ENCODE measurements around the gene OGFOD3. TPM values are rescaled to one million over a fixed set of nuclear protein-coding genes. Genes with fewer than 3 reads are reported as not detected.

OGFOD3 gene
- total and polyA plus RNA-seq, 7 donors = 6.0 to 28.2 (median 19.3) TPM

DNA sequence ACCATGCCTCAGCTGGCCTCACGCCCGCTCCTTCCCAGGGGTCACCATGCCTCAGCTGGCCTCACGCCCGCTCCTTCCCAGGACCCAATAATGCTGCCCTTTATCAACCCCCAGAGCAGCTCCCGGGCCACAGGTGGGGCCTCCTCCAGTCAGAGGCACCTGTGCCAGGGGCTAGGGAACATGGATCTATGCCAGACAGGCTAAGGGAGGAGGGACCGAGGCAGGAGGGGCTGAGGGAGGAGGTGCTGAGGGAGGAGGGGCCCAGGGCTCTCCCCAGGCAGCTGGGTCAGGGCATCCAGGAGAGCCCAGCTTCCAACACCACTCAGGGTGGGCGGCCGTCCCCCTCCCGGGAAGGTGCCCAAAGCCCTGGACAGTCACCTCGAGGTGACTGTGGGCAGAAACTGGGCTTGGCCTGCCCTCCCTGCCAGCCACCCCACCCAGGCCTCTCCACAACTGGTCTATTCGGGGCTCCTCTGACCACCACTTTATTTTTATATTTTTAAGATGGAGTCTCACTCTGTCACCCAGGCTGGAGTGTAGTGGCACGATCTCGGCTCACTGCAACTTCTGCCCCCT is 27.4 kb downstream of the OGFOD3 start:
- Histone ChIP-seq H3K4me3 (no peak overlapping the region), H3K27me3 (peaks cover 8 to 19% (median 8%) of the 10 kb centered on the region in 3 donors), H3K36me3 (peaks cover 0 to 32% (median 4%) of the 10 kb centered on the region in 4 donors), H3K4me1 (peaks cover 0 to 10% (median 7%) of the 10 kb centered on the region in 4 donors), H3K27ac (no peak overlapping the region), H3K9me3 (no peaks in the 10 kb centered on the region)
- TF ChIP-seq POLR2AphosphoS5 (IDR thresholded peaks at IDR 0.05) (no peak), POLR2A (IDR thresholded peaks at IDR 0.05) (no peak), EP300 (IDR thresholded peaks at IDR 0.05) (no peak)
- TF ChIP-seq, protein P1, sequence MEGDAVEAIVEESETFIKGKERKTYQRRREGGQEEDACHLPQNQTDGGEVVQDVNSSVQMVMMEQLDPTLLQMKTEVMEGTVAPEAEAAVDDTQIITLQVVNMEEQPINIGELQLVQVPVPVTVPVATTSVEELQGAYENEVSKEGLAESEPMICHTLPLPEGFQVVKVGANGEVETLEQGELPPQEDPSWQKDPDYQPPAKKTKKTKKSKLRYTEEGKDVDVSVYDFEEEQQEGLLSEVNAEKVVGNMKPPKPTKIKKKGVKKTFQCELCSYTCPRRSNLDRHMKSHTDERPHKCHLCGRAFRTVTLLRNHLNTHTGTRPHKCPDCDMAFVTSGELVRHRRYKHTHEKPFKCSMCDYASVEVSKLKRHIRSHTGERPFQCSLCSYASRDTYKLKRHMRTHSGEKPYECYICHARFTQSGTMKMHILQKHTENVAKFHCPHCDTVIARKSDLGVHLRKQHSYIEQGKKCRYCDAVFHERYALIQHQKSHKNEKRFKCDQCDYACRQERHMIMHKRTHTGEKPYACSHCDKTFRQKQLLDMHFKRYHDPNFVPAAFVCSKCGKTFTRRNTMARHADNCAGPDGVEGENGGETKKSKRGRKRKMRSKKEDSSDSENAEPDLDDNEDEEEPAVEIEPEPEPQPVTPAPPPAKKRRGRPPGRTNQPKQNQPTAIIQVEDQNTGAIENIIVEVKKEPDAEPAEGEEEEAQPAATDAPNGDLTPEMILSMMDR (IDR thresholded peaks at IDR 0.05) = no peak
- DNase-seq = no peak
- intact Hi-C loops (cut with DNase I) = no loop called here
- WGBS, 2 donors = 89 to 93% methylated on average over 13 of the region's 13 CpGs

- intact Hi-C loops (cut with DNase I) = no loop called here
- Histone ChIP-seq H3K27ac (no peak overlapping the region), H3K4me1 (peaks cover 0 to 16% (median 13%) of the 10 kb centered on the region in 4 donors), H3K36me3 (peaks cover 0 to 29% (median 4%) of the 10 kb centered on the region in 4 donors), H3K27me3 (peaks cover 14 to 26% (median 15%) of the 10 kb centered on the region in 3 donors), H3K9me3 (no peaks in the 10 kb centered on the region), H3K4me3 (no peak overlapping the region)
- 95 to 96% methylated on average over 32 of the region's 34 CpGs for WGBS, 2 donors
- DNase-seq = no peak
- TF ChIP-seq POLR2A (IDR thresholded peaks at IDR 0.05) = no peak
- TF ChIP-seq, protein P1 (IDR thresholded peaks at IDR 0.05) = no peak
- TF ChIP-seq POLR2AphosphoS5 (IDR thresholded peaks at IDR 0.05) = no peak
- TF ChIP-seq EP300 (IDR thresholded peaks at IDR 0.05) = no peak
Measured at GRCh38 chr17:82390015-82390859, 28.1 kb downstream of the OGFOD3 start.

DNA sequence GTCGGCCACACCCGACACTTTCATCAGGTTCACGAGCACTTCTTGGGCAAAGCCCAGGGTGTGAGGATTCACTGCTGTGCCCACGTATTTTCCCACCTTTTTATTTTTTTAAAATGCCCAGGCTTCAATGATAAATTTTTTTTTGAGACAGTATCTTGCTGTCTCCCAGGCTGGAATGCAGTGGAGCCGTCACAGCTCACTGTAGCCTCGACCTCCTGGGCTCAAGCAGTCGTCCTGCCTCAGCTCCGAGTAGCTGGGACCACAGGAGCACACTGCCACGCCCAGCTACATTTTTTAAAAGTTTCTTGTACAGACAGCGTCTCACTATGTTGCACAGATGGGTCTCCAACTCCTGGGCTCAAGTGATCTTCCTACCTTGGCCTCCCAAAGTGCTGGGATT is 29.0 kb downstream of the OGFOD3 start:
- Histone ChIP-seq H3K27ac (no peak overlapping the region), H3K4me1 (peaks cover 0 to 21% (median 17%) of the 10 kb centered on the region in 4 donors), H3K36me3 (peaks cover 0 to 29% (median 4%) of the 10 kb centered on the region in 4 donors), H3K27me3 (peaks cover 23 to 35% (median 24%) of the 10 kb centered on the region in 3 donors), H3K9me3 (no peaks in the 10 kb centered on the region), H3K4me3 (no peak overlapping the region)
- DNase-seq = no peak
- no peak for TF ChIP-seq POLR2A (IDR thresholded peaks at IDR 0.05)
- TF ChIP-seq, protein P1 (IDR thresholded peaks at IDR 0.05) = no peak
- TF ChIP-seq POLR2AphosphoS5 (IDR thresholded peaks at IDR 0.05) = no peak
- TF ChIP-seq EP300 (IDR thresholded peaks at IDR 0.05) = no peak
- 81 to 90% methylated on average over 10 of the region's 10 CpGs for WGBS, 2 donors
- intact Hi-C loops (cut with DNase I) = no loop called here

GRCh38 chr17:82388922-82389283 is 29.5 kb downstream of the OGFOD3 start:
- Histone ChIP-seq H3K4me1 (peaks cover 0 to 21% (median 17%) of the 10 kb centered on the region in 4 donors), H3K27ac (no peak overlapping the region), H3K4me3 (no peak overlapping the region), H3K9me3 (no peaks in the 10 kb centered on the region), H3K36me3 (peaks cover 0 to 26% (median 4%) of the 10 kb centered on the region in 4 donors), H3K27me3 (peaks cover 24 to 39% (median 29%) of the 10 kb centered on the region in 3 donors)
- 87 to 88% methylated on average over 21 of the region's 21 CpGs for WGBS, 2 donors
- no peak for TF ChIP-seq POLR2AphosphoS5 (IDR thresholded peaks at IDR 0.05)
- DNase-seq = no peak
- intact Hi-C loops (cut with DNase I) = no loop called here

DNA sequence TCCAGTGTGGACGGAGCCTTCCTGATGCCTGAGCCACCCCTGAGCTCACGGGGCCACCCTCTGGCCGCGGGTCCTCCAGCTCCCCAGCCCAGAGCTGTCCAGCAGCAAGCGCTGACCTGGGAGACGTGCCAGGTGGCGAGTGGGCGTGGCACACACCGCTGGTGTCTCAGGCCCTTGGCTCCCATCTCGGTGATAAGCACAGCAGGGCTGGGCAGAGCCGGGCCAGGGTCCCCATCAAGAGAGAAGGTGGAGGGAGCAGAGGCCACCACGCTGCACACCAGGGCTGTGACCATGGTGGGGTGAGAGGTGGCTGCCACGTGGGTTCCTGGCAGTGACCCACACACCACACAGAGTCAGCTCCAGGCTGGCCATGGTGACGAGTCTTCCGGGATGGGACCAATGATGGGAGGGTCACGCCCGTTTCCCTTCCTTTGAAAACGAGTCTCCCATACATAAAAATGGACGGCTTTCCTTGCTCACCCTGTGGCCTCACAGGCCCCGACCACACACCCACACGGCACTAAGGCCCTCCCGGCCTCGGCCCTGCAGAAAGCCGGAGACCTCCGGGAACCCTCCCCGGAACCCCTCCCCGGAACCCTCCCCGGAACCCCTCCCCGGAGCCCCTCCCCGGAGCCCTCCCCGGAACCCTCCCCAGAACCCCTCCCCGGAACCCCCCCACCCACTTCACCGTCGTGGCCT is 30.0 kb downstream of the OGFOD3 start:
- peaks cover 0 to 21% (median 17%) of the 10 kb centered on the region in 4 donors for H3K4me1 ChIP-seq
- intact Hi-C loops (cut with DNase I) = no loop called here
- H3K4me3 ChIP-seq = no peak overlapping the region
- WGBS, 2 donors = 45 to 74% methylated on average over 34 of the region's 34 CpGs
- TF ChIP-seq, protein P1 (IDR thresholded peaks at IDR 0.05) = no peak
- TF ChIP-seq EP300 (IDR thresholded peaks at IDR 0.05) = no peak
- no peak for TF ChIP-seq POLR2A (IDR thresholded peaks at IDR 0.05)
- TF ChIP-seq POLR2AphosphoS5 (IDR thresholded peaks at IDR 0.05) = no peak
- peaks cover 0 to 20% (median 4%) of the 10 kb centered on the region in 4 donors for H3K36me3 ChIP-seq
- no peak overlapping the region for H3K27ac ChIP-seq
- H3K9me3 ChIP-seq = no peaks in the 10 kb centered on the region
- no peak for DNase-seq
- H3K27me3 ChIP-seq = peaks cover 26 to 45% (median 34%) of the 10 kb centered on the region in 3 donors
